ENCODE data around the gene ATP2C2.

The ATP2C2 gene

DNA sequence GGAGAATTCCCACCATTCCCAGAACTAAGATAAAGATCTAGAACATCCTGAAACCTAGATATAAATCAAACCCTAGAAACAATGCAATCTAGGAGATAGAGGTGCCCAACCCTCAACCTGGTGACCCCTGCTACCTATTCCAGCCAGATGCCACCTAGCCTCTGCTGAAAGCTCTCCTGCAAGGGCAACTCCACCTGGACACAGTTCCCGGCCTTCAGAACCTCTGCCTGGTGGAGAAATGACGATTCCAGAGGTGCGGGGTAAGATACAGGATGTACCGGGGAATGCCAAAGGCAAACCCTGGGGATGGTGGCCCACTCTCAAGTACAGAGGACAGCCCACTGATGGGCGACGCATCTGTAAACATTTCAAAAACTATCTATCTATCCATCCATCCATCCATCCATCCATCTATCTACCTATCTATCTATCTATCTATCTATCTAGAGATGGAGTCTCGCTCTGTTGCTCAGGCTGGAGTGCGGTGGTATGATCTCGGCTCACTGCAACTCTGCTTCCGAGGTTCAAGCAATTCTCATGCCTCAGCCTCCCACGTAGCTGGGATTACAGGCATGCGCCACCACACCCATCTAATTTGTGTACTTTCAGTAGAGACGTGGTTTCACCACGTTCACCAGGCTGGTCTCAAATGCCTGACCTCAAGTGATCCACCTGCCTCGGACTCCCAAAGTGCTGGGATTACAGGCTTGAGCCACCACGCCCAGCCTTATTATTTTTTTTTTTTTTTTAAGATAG lies 117.1 kb downstream of the ATP2C2 start:
- no peak overlapping the region for H3K9ac ChIP-seq (ENCODE audit: low read length)
- H3K36me3 ChIP-seq (ENCODE audit: control insufficient read depth, low read depth, low read length): peaks cover 10% of the 10 kb centered on the region
- no peak overlapping the region for H3K27ac ChIP-seq (ENCODE audit: low read length)
- H3K4me1 ChIP-seq (ENCODE audit: control insufficient read depth, low read depth, low read length): no peaks in the 10 kb centered on the region
- H3K9me3 ChIP-seq (ENCODE audit: control insufficient read depth, low read depth, low read length): no peaks in the 10 kb centered on the region
- no peaks in the 10 kb centered on the region for H3K27me3 ChIP-seq (ENCODE audit: control insufficient read depth, insufficient read depth, low read length)
- H3K4me3 ChIP-seq (ENCODE audit: low read length): no peak overlapping the region

DNA sequence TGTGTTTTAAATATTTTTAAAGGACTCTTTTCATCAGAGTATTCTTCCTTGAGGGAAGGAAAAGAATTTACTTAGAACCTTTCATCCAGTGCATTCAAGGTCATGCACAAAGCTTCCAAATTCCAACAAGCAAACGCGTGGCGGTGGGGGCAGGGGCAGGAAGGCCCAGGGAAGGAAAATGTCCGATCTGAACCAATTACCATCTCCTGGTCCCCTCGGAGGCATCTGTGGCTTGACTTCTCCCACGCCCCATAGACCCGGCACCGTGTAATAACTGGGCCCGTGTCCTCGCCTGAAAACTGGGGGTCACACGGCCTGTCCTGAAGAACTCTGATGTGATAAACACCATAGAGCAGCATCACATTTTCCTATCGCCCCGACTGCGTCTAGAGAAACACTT lies 117.8 kb downstream of the ATP2C2 start:
- H3K27ac ChIP-seq (ENCODE audit: low read length): no peak overlapping the region
- no peaks in the 10 kb centered on the region for H3K4me1 ChIP-seq (ENCODE audit: control insufficient read depth, low read depth, low read length)
- H3K9ac ChIP-seq (ENCODE audit: low read length): no peak overlapping the region
- no peaks in the 10 kb centered on the region for H3K9me3 ChIP-seq (ENCODE audit: control insufficient read depth, low read depth, low read length)
- peaks cover 8% of the 10 kb centered on the region for H3K36me3 ChIP-seq (ENCODE audit: control insufficient read depth, low read depth, low read length)
- no peaks in the 10 kb centered on the region for H3K27me3 ChIP-seq (ENCODE audit: control insufficient read depth, insufficient read depth, low read length)
- no peak overlapping the region for H3K4me3 ChIP-seq (ENCODE audit: low read length)

- H3K9ac ChIP-seq (ENCODE audit: low read length): no peak overlapping the region
- no peaks in the 10 kb centered on the region for H3K9me3 ChIP-seq (ENCODE audit: control insufficient read depth, low read depth, low read length)
- H3K36me3 ChIP-seq (ENCODE audit: control insufficient read depth, low read depth, low read length): peaks cover 8% of the 10 kb centered on the region
- no peaks in the 10 kb centered on the region for H3K27me3 ChIP-seq (ENCODE audit: control insufficient read depth, insufficient read depth, low read length)
- no peak overlapping the region for H3K4me3 ChIP-seq (ENCODE audit: low read length)
- H3K4me1 ChIP-seq (ENCODE audit: control insufficient read depth, low read depth, low read length): no peaks in the 10 kb centered on the region
- H3K27ac ChIP-seq (ENCODE audit: low read length): no peak overlapping the region
Measured at GRCh38 chr16:84486551-84487235, 118.4 kb downstream of the ATP2C2 start.

DNA sequence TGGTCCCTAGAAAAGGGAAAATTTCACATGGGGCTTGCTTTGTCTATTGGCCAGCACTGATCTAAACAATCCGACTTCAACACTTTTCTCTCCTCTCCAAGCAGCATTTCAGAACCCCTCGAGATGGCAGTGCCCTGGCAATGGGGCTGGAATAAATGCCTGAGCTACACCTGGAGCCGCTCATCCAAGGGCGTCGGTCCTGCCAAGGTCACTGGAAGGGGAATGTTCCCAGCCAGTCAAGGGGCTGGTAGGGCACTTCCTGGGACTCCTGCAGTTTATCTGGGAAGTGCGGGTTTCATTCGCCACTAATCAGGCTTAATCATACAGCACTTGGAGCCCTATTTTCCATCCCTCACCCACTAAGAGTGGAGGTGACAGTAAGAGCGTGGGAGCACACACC lies 119.0 kb downstream of the ATP2C2 start:
- Histone ChIP-seq H3K9ac (ENCODE audit: low read length) (no peak overlapping the region), H3K4me1 (ENCODE audit: control insufficient read depth, low read depth, low read length) (no peaks in the 10 kb centered on the region), H3K36me3 (ENCODE audit: control insufficient read depth, low read depth, low read length) (peaks cover 6% of the 10 kb centered on the region), H3K4me3 (ENCODE audit: low read length) (no peak overlapping the region), H3K27ac (ENCODE audit: low read length) (no peak overlapping the region), H3K27me3 (ENCODE audit: control insufficient read depth, insufficient read depth, low read length) (no peaks in the 10 kb centered on the region), H3K9me3 (ENCODE audit: control insufficient read depth, low read depth, low read length) (no peaks in the 10 kb centered on the region)

DNA sequence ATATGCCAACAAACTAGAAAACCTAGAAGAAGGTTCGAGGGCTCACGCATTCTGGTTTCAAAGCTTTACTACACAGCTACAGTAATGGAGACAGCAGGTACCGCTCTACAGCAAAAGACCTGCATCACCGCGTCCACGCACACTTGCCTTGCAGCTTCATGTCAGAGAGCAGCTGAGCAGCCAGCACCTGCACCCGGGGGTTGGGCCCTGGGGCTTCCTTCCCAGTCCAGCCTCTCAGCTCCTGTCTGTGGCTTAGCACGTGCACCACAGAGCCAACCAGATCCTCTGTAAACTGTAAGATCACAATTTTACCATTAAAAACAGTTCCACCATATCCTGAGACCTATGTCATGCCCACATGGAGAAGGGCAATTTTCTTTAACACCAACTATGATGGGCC lies 120.8 kb downstream of the ATP2C2 start:
- Histone ChIP-seq H3K9me3 (ENCODE audit: control insufficient read depth, low read depth, low read length) (peaks cover 11% of the 10 kb centered on the region), H3K4me1 (ENCODE audit: control insufficient read depth, low read depth, low read length) (no peaks in the 10 kb centered on the region), H3K27me3 (ENCODE audit: control insufficient read depth, insufficient read depth, low read length) (no peaks in the 10 kb centered on the region), H3K4me3 (ENCODE audit: low read length) (no peak overlapping the region), H3K9ac (ENCODE audit: low read length) (no peak overlapping the region), H3K36me3 (ENCODE audit: control insufficient read depth, low read depth, low read length) (peaks cover 9% of the 10 kb centered on the region), H3K27ac (ENCODE audit: low read length) (no peak overlapping the region)

- Histone ChIP-seq H3K4me3 (ENCODE audit: low read length) (no peak overlapping the region), H3K27ac (ENCODE audit: low read length) (no peak overlapping the region), H3K9me3 (ENCODE audit: control insufficient read depth, low read depth, low read length) (peaks cover 11% of the 10 kb centered on the region), H3K9ac (ENCODE audit: low read length) (no peak overlapping the region), H3K4me1 (ENCODE audit: control insufficient read depth, low read depth, low read length) (no peaks in the 10 kb centered on the region), H3K36me3 (ENCODE audit: control insufficient read depth, low read depth, low read length) (peaks cover 27% of the 10 kb centered on the region), H3K27me3 (ENCODE audit: control insufficient read depth, insufficient read depth, low read length) (no peaks in the 10 kb centered on the region)
Measured at GRCh38 chr16:84495506-84495905, 127.2 kb downstream of the ATP2C2 start.

DNA sequence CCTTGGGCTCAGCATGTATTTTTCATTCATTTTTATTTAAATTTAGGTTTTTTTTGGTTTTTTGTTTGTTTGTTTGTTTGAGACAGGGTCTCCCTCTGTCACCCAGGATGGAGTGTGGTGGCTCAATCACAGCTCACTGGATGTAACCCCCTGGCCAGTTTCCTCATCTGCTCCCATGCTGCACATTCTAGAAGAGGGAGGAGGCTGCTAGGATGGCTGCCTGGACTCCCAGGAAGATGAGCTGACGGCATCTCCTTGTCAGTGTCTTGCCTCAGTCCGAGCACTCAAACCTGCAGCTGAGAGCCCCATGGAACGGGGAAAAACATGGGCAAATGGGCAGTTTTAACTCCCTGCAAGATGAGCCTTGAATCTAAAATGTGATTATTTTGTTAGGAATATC lies 128.7 kb downstream of the ATP2C2 start:
- Histone ChIP-seq H3K27ac (ENCODE audit: low read length) (no peak overlapping the region), H3K9ac (ENCODE audit: low read length) (no peak overlapping the region), H3K27me3 (ENCODE audit: control insufficient read depth, insufficient read depth, low read length) (no peaks in the 10 kb centered on the region), H3K4me1 (ENCODE audit: control insufficient read depth, low read depth, low read length) (no peaks in the 10 kb centered on the region), H3K9me3 (ENCODE audit: control insufficient read depth, low read depth, low read length) (peaks cover 11% of the 10 kb centered on the region), H3K36me3 (ENCODE audit: control insufficient read depth, low read depth, low read length) (peaks cover 27% of the 10 kb centered on the region), H3K4me3 (ENCODE audit: low read length) (no peak overlapping the region)

GRCh38 chr16:84497418-84498222 lies 129.3 kb downstream of the ATP2C2 start:
- H3K27me3 ChIP-seq (ENCODE audit: control insufficient read depth, insufficient read depth, low read length): no peaks in the 10 kb centered on the region
- H3K4me1 ChIP-seq (ENCODE audit: control insufficient read depth, low read depth, low read length): no peaks in the 10 kb centered on the region
- peaks cover 27% of the 10 kb centered on the region for H3K36me3 ChIP-seq (ENCODE audit: control insufficient read depth, low read depth, low read length)
- H3K9me3 ChIP-seq (ENCODE audit: control insufficient read depth, low read depth, low read length): peaks cover 11% of the 10 kb centered on the region
- H3K27ac ChIP-seq (ENCODE audit: low read length): no peak overlapping the region
- no peak overlapping the region for H3K4me3 ChIP-seq (ENCODE audit: low read length)
- H3K9ac ChIP-seq (ENCODE audit: low read length): no peak overlapping the region

DNA sequence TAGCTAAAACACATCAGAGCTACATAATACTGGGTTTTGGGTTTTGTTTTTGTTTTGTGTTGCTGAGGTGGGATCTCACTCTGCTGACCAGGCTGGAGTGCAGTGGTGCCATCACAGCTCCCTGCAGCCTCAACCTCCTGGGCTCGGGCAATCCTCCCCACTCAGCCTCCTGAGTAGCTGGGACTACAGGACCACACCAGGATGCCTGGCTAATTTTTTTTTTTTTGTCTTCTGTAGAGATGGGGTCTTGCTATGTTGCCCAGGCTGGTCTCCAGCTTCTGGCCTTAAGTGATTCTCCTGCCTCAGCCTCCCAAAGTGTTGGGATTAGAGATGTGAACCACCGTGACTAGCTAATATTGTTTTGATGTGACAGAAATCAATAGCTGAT lies 129.9 kb downstream of the ATP2C2 start:
- Histone ChIP-seq H3K27ac (ENCODE audit: low read length) (no peak overlapping the region), H3K36me3 (ENCODE audit: control insufficient read depth, low read depth, low read length) (peaks cover 21% of the 10 kb centered on the region), H3K9ac (ENCODE audit: low read length) (no peak overlapping the region), H3K9me3 (ENCODE audit: control insufficient read depth, low read depth, low read length) (peaks cover 5% of the 10 kb centered on the region), H3K27me3 (ENCODE audit: control insufficient read depth, insufficient read depth, low read length) (no peaks in the 10 kb centered on the region), H3K4me3 (ENCODE audit: low read length) (no peak overlapping the region), H3K4me1 (ENCODE audit: control insufficient read depth, low read depth, low read length) (no peaks in the 10 kb centered on the region)

DNA sequence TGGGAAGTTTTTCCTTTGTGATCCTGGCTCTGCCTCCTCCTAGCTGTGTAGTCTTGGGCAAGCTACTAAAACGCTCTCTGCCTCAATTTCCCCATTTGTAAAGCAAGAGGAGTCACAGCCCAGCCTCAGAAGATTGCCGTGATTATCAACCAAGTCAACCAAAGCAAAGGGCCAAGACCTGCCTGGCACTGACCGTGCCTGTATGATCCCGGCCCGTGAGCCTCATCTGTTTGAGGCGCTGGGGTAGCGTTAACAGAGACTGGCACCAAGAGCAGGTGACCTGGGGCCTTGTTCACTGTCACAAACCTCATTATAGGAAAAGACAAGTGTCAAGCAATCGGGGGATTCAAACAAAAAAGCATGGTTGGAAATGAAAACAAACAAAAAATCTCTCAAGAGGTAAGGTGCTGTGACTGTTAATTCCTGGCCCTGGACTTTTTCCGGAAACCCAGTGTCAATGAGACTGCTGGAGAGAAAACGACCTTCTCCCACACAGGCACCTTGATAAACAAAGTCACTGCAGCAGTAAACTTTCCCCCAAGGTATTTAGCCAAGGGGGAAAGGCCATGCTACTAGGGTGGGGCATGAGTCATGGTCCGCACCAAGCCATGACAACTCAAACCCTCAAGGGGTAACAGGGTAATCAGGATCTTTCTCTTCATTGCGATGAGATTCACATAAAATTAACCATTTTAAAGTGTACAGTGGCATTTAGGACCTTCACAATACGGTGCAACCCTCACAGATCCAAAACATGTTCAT lies 130.7 kb downstream of the ATP2C2 start:
- no peaks in the 10 kb centered on the region for H3K27me3 ChIP-seq (ENCODE audit: control insufficient read depth, insufficient read depth, low read length)
- H3K4me3 ChIP-seq (ENCODE audit: low read length): no peak overlapping the region
- H3K36me3 ChIP-seq (ENCODE audit: control insufficient read depth, low read depth, low read length): peaks cover 19% of the 10 kb centered on the region
- H3K4me1 ChIP-seq (ENCODE audit: control insufficient read depth, low read depth, low read length): no peaks in the 10 kb centered on the region
- H3K9ac ChIP-seq (ENCODE audit: low read length): no peak overlapping the region
- H3K9me3 ChIP-seq (ENCODE audit: control insufficient read depth, low read depth, low read length): no peaks in the 10 kb centered on the region
- H3K27ac ChIP-seq (ENCODE audit: low read length): no peak overlapping the region

DNA sequence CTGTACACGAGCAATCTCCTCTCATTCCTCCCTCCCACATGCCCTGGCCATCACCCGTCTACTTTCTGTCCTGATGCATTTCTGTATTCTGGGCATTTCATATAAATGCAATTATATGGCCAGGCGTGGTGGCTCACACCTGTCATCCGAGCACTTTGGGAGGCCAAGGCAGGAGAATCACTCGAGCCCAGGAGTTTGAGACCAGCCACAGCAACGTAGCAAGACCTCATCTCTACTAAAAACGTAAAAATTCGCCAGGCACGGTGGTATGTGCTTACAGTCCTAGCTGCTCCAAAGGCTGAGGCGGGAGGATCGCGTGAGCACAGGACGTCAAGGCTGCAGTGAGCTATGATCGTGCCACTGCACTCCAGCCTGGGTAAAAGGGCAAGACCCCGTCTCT lies 131.3 kb downstream of the ATP2C2 start:
- Histone ChIP-seq H3K9me3 (ENCODE audit: control insufficient read depth, low read depth, low read length) (no peaks in the 10 kb centered on the region), H3K4me3 (ENCODE audit: low read length) (no peak overlapping the region), H3K36me3 (ENCODE audit: control insufficient read depth, low read depth, low read length) (peaks cover 13% of the 10 kb centered on the region), H3K4me1 (ENCODE audit: control insufficient read depth, low read depth, low read length) (no peaks in the 10 kb centered on the region), H3K27ac (ENCODE audit: low read length) (no peak overlapping the region), H3K27me3 (ENCODE audit: control insufficient read depth, insufficient read depth, low read length) (no peaks in the 10 kb centered on the region), H3K9ac (ENCODE audit: low read length) (no peak overlapping the region)

All from iPS-18a (cell line).